Upper lobe of right lung (tissue), 1 donor: ENCODE data around the gene CLDN12. TPM values are rescaled to one million over a fixed set of nuclear protein-coding genes. Genes with fewer than 3 reads are reported as not detected.

Source experiments
- ATAC-seq: fragments of 200-7000 bp; cut with Tn5 transposase; one replicate; pipeline ENCODE4 v1.9.1; 2020; ENCODE audit warnings: mild to moderate bottlenecking, moderate library complexity
- DNase-seq: peaks from one replicate; pipeline ENCODE4 v3.0.0-alpha.2; 2020
- H3K27ac ChIP-seq: fragments of 200-600 bp; one replicate; pipeline ENCODE4 v1.8.0; 2022
- H3K27me3 ChIP-seq: fragments of 200-600 bp; one replicate; pipeline ENCODE4 v1.8.0; 2022; ENCODE audit warnings: mild to moderate bottlenecking
- H3K36me3 ChIP-seq: fragments of 200-600 bp; one replicate; pipeline ENCODE4 v1.8.0; 2022
- H3K4me1 ChIP-seq: fragments of 200-600 bp; one replicate; pipeline ENCODE4 v1.8.0; 2022
- H3K4me3 ChIP-seq: fragments of 200-600 bp; one replicate; pipeline ENCODE4 v1.8.0; 2022; ENCODE audit warnings: mild to moderate bottlenecking
- H3K9me3 ChIP-seq: fragments of 200-600 bp; one replicate; pipeline ENCODE4 v1.8.0; 2022
- intact Hi-C: fragments of 100-400 bp; cut with DNase I; formaldehyde crosslinking; loops from one replicate; pipeline ENCODE4 v1.11.0; 2022
- total RNA-seq: library from RNA; stranded (reverse); fragmentation: NEBNext Ultra II Directional; extraction: Animal tissue kit (Norgen Biotek cat#: 25700); gene quantifications from one replicate; pipeline ENCODE4 v1.2.1, GENCODE V29; 2021
- TF ChIP-seq, protein P1 (sequence below): fragments of 200-600 bp; IDR thresholded peaks from one replicate; pipeline ENCODE4 v1.8.0; 2022; ENCODE audit warnings: antibody characterized with exemption
- donor health status: DM: no; HTN: yes; CAD: no; lungs with severe emphysema.

The CLDN12 gene
- total RNA-seq, 1 donor from 2014 or later, result 30.8 TPM

DNA sequence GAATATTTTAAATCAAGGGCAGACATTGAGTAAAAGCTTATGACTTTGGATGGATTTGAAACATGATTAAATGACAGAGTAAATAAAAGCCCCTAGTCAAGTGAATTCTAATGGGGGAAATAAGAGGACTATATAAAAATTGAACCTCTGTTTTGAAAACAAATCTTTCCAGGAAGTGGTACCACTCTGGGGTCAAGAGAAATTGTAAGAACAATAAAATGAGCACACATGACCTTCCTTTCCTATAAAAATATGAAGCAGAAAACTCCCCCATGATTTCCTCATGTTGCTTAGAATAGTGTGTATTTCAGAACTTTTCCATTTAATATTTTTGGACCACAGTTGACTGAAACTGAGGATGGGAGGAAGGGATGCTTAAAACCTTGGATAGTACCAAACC, 12.3 kb upstream of the CLDN12 start:
- Histone ChIP-seq H3K4me1 (no peaks in the 10 kb centered on the region), H3K4me3 (no peak overlapping the region), H3K27me3 (no peaks in the 10 kb centered on the region), H3K36me3 (peaks cover 6% of the 10 kb centered on the region), H3K27ac (no peak overlapping the region), H3K9me3 (no peaks in the 10 kb centered on the region)
- no peak for ATAC-seq
- DNase-seq, result no peak
- intact Hi-C loops, result no loop called here
- TF ChIP-seq, protein P1, sequence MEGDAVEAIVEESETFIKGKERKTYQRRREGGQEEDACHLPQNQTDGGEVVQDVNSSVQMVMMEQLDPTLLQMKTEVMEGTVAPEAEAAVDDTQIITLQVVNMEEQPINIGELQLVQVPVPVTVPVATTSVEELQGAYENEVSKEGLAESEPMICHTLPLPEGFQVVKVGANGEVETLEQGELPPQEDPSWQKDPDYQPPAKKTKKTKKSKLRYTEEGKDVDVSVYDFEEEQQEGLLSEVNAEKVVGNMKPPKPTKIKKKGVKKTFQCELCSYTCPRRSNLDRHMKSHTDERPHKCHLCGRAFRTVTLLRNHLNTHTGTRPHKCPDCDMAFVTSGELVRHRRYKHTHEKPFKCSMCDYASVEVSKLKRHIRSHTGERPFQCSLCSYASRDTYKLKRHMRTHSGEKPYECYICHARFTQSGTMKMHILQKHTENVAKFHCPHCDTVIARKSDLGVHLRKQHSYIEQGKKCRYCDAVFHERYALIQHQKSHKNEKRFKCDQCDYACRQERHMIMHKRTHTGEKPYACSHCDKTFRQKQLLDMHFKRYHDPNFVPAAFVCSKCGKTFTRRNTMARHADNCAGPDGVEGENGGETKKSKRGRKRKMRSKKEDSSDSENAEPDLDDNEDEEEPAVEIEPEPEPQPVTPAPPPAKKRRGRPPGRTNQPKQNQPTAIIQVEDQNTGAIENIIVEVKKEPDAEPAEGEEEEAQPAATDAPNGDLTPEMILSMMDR, result no peak

DNA sequence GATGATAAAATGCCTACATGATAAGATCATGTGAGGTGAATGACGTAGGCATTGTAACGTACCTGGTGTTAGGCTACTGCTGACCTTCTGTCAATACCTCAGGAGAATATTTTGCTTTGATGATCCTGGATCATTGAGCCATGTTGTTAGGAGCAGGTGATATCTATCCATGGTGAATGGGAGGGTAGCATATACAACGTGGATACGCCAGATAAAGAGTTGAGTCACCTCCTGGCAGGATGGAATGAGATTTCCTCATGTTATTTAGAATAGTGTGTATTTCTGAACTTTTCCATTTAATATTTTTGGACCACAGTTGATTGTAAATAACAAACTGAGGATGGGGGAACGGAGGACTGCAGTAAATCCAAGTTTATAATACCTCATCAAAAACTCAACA, 11.8 kb upstream of the CLDN12 start:
- intact Hi-C loops, result no loop called here
- ATAC-seq (no peak), DNase-seq (no peak)
- H3K4me1 ChIP-seq, result no peaks in the 10 kb centered on the region
- TF ChIP-seq, protein P1, result no peak
- H3K9me3 ChIP-seq, result no peaks in the 10 kb centered on the region
- no peak overlapping the region for H3K27ac ChIP-seq
- no peaks in the 10 kb centered on the region for H3K27me3 ChIP-seq
- no peak overlapping the region for H3K4me3 ChIP-seq
- H3K36me3 ChIP-seq, result no peaks in the 10 kb centered on the region

DNA sequence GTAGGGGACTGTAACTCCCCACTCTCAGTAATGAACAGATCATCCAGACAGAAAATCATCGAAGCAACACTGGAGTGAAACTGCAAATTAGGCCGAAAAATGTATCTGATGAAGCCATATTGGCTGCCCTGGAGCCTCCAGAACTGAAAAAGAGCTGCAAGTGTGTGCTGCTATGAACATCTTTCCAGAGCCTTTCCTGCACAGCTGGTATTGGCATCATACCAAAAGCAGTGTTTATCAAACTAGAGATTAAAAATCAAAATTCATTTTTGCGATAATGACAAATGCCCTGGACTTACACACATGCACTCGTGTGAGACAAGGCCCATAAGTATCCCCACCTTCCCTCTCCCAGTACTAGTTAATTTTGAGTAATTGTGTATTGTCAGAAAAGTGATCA, 6.8 kb upstream of the CLDN12 start:
- no peak overlapping the region for H3K27ac ChIP-seq
- ATAC-seq (no peak), DNase-seq (no peak)
- H3K4me1 ChIP-seq, result no peaks in the 10 kb centered on the region
- H3K9me3 ChIP-seq, result no peaks in the 10 kb centered on the region
- H3K27me3 ChIP-seq, result no peaks in the 10 kb centered on the region
- no peaks in the 10 kb centered on the region for H3K36me3 ChIP-seq
- no peak overlapping the region for H3K4me3 ChIP-seq
- TF ChIP-seq, protein P1, result no peak
- intact Hi-C loops, result no loop called here

DNA sequence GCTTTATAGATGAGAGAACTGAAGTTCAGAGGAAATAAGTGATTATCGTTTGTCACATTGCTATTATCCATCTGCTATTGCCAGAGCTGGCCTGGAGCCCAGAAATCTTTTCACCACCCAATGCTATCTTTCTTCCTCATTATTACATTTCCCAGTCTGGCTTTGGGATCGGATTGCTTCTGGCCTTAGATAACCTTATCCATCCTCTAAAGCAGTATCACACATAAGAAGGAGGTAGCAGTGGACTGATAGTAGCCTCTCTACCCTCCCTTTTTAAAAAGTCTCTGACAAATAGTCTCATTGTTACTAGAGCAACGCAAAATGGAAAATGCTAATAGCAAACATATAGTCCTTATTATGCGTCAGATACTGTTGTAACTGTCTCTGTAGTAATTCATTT, 1.3 kb upstream of the CLDN12 start:
- intact Hi-C loops, result no loop called here
- Histone ChIP-seq H3K27me3 (no peaks in the 10 kb centered on the region), H3K36me3 (peaks cover 14% of the 10 kb centered on the region), H3K4me1 (peaks cover 14% of the 10 kb centered on the region), H3K9me3 (no peaks in the 10 kb centered on the region), H3K27ac (no peak overlapping the region), H3K4me3 (no peak overlapping the region)
- no peak for DNase-seq
- no peak for ATAC-seq
- TF ChIP-seq, protein P1, result no peak

DNA sequence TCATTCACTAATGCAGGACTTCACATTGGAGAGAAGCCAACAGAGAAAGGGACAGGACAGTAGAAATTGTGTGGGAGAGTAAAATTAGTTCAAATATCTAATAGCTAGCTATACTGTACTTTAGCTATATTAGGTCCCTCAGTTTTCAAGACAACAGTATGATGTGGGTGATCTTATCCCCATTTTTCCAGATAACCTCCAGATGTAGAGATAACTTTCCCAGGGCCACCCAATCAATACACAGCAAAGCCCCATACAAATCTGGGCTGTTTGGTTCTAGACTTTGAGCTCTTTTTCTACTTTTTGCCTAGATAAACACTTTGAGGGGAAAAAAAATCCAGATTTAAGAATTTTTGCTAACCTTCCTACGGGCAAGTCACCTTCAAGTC, 482 bp upstream of the CLDN12 start:
- H3K27ac ChIP-seq, result peak overlapping the region; percentile 73
- H3K4me3 ChIP-seq, result peak overlapping the region; percentile 58
- H3K9me3 ChIP-seq, result no peaks in the 10 kb centered on the region
- TF ChIP-seq, protein P1, result no peak
- H3K36me3 ChIP-seq, result peaks cover 19% of the 10 kb centered on the region
- intact Hi-C loops, result no loop called here
- H3K4me1 ChIP-seq, result peaks cover 14% of the 10 kb centered on the region
- ATAC-seq, result no peak
- no peak for DNase-seq
- H3K27me3 ChIP-seq, result no peaks in the 10 kb centered on the region

DNA sequence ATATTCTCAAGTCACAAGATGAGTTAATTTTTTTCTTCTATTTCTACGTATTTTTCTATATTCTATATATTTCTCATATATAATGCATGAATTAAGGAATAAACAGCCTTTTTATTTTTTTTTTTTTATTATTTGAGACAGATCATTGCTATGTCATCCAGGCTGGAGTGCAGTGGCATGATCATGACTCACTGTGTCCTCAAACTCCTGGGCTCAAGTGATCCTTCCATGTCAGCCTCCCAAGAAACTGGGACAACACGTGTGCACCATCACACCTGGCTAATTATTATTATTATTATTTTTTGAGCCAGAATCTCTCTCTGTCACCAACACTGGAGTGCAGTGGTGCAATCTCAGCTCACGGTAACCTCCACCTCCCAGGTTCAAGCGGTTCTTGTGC, 1.5 kb downstream of the CLDN12 start:
- intact Hi-C loops, result no loop called here
- H3K36me3 ChIP-seq, result peaks cover 27% of the 10 kb centered on the region
- H3K27me3 ChIP-seq, result no peaks in the 10 kb centered on the region
- DNase-seq (no peak), ATAC-seq (no peak)
- TF ChIP-seq, protein P1, result no peak
- peak overlapping the region; percentile 58 for H3K4me3 ChIP-seq
- H3K9me3 ChIP-seq, result no peaks in the 10 kb centered on the region
- peaks cover 14% of the 10 kb centered on the region for H3K4me1 ChIP-seq
- H3K27ac ChIP-seq, result no peak overlapping the region
